Measurements from ENCODE around the gene DGUOK.

GRCh38 chr2:73977466-73977865 is 50.8 kb downstream of the DGUOK start:
- no peak for TF ChIP-seq REST (IDR thresholded peaks at IDR 0.05; ENCODE audit: low read depth)
- no peak for TF ChIP-seq JUND (IDR thresholded peaks at IDR 0.05)
- TF ChIP-seq POLR2AphosphoS5 (IDR thresholded peaks at IDR 0.05; ENCODE audit: low read depth, low read length) = no peak
- no peak for TF ChIP-seq YY1 (IDR thresholded peaks at IDR 0.05; ENCODE audit: extremely low read depth, insufficient replicate concordance, low read depth, low read length)
- no peak for TF ChIP-seq CTCF (IDR thresholded peaks at IDR 0.05 in 2 of 3, conservative IDR thresholded peaks at IDR 0.05 in 1 of 3; ENCODE audit: borderline replicate concordance in 1 of 3, insufficient read depth in 1 of 3, low read depth in 2 of 3, low read length in 2 of 3)
- no peak for TF ChIP-seq POLR2A (IDR thresholded peaks at IDR 0.05; ENCODE audit: borderline replicate concordance, extremely low read depth, insufficient read depth, insufficient read length)
- no peak for TF ChIP-seq ELF1 (IDR thresholded peaks at IDR 0.05; ENCODE audit: borderline replicate concordance, low read depth)
- no peak for TF ChIP-seq EZH2 (IDR thresholded peaks at IDR 0.05)
- TF ChIP-seq RAD21 (IDR thresholded peaks at IDR 0.05; ENCODE audit: low read depth) = no peak
- TF ChIP-seq EZH2phosphoT487 (IDR thresholded peaks at IDR 0.05; ENCODE audit: borderline replicate concordance) = no peak
- TF ChIP-seq MAX (IDR thresholded peaks at IDR 0.05) = no peak

Data from HCT116 (cell line).